HG03039 (cell line): Measurements from ENCODE around the gene MICALL1.
"Not testable (repeated sequence)": the region's sequence is repeated elsewhere in the genome, so short reads cannot be mapped to it uniquely, and the experiment has no call there.

Source experiments
- ATAC-seq: cut with Tn5 transposase; IDR thresholded peaks from one replicate; pipeline ENCODE4 v1.9.1; 2021; ENCODE audit warnings: mild to moderate bottlenecking, moderate library complexity; ENCODE audit not compliant: unreplicated experiment

MICALL1 gene

GRCh38 chr22:37955825-37956397, 49.8 kb downstream of the MICALL1 start:
- not testable (repeated sequence) for ATAC-seq

GRCh38 chr22:37957232-37957631, 51.1 kb downstream of the MICALL1 start:
- no peak for ATAC-seq

- ATAC-seq, result no peak
These were observed 53.2 kb downstream of the MICALL1 start for GRCh38 chr22:37959231-37959825.

GRCh38 chr22:37961062-37961461, 55.0 kb downstream of the MICALL1 start:
- ATAC-seq, result no peak

GRCh38 chr22:37965940-37966664, 60.0 kb downstream of the MICALL1 start:
- ATAC-seq, result no peak

GRCh38 chr22:37967147-37967546, 61.0 kb downstream of the MICALL1 start:
- no peak for ATAC-seq

- no peak for ATAC-seq
These were observed 61.7 kb downstream of the MICALL1 start for GRCh38 chr22:37967637-37968451.

GRCh38 chr22:37968452-37969251, 62.6 kb downstream of the MICALL1 start:
- no peak for ATAC-seq

GRCh38 chr22:37970864-37971263, 64.8 kb downstream of the MICALL1 start:
- no peak for ATAC-seq

GRCh38 chr22:37971475-37972434, 65.7 kb downstream of the MICALL1 start:
- no peak for ATAC-seq

- ATAC-seq, result no peak
These were observed 66.4 kb downstream of the MICALL1 start for GRCh38 chr22:37972527-37972926.

- ATAC-seq, result no peak
These were observed 67.4 kb downstream of the MICALL1 start for GRCh38 chr22:37973271-37974170.

GRCh38 chr22:37975153-37975552, 69.1 kb downstream of the MICALL1 start:
- ATAC-seq, result no peak

GRCh38 chr22:37976022-37976421, 69.9 kb downstream of the MICALL1 start:
- ATAC-seq, result not testable (repeated sequence)

- ATAC-seq, result no peak
These were observed 70.5 kb downstream of the MICALL1 start for GRCh38 chr22:37976547-37976946.

- ATAC-seq, result no peak
These were observed 73.7 kb downstream of the MICALL1 start for GRCh38 chr22:37979782-37980181.

- ATAC-seq, result no peak
These were observed 75.3 kb downstream of the MICALL1 start for GRCh38 chr22:37981282-37982011.
